Neutrophil (primary cell): ENCODE data around the gene PALS1.

Experiments used
- H3K27ac ChIP-seq: fragments of 200-600 bp; sonication (generic); 2 replicates; pipeline ENCODE4 v1.5.1; 2016; ENCODE audit warnings: mild to moderate bottlenecking, moderate library complexity
- H3K27me3 ChIP-seq: fragments of 200-600 bp; sonication (generic); 2 replicates; pipeline ENCODE4 v1.6.0; 2016; ENCODE audit warnings: mild to moderate bottlenecking
- H3K36me3 ChIP-seq: fragments of 200-600 bp; sonication (generic); 2 replicates; pipeline ENCODE4 v1.5.1; 2017
- H3K4me1 ChIP-seq, 2 experiments: fragments of 200-600 bp in 1 of 2; sonication (generic) in 1 of 2; 1 replicate in 1 of 2; 2 replicates in 1 of 2; pipeline versions ENCODE4 v1.5.1 to v1.6.1; 2013 to 2016; ENCODE audit warnings: low read depth in 1 of 2, low read length in 1 of 2, mild to moderate bottlenecking in 1 of 2, moderate library complexity in 1 of 2; ENCODE audit not compliant: control insufficient read depth in 1 of 2, insufficient read depth in 1 of 2
- H3K4me3 ChIP-seq, 2 experiments: fragments of 200-600 bp in 1 of 2; sonication (generic) in 1 of 2; 1 replicate in 1 of 2; 2 replicates in 1 of 2; pipeline ENCODE4 v1.5.1; 2013 to 2016; ENCODE audit warnings: low read depth in 1 of 2, low read length in 1 of 2, mild to moderate bottlenecking in 1 of 2, moderate library complexity in 1 of 2
- H3K9me3 ChIP-seq: fragments of 200-600 bp; sonication (generic); 2 replicates; pipeline ENCODE4 v1.5.1; 2016
- TF ChIP-seq, protein P1 (sequence below): fragments of 200-600 bp; sonication (generic); IDR thresholded peaks from 2 replicates; pipeline ENCODE4 v1.5.1; 2016; ENCODE audit warnings: antibody characterized with exemption

Gene PALS1

GRCh38 chr14:67253076-67253635 lies 11.9 kb downstream of the PALS1 start:
- Histone ChIP-seq H3K27me3 (no peaks in the 10 kb centered on the region), H3K36me3 (no peaks in the 10 kb centered on the region), H3K4me1 (no peaks in the 10 kb centered on the region), H3K9me3 (no peaks in the 10 kb centered on the region), H3K4me3 (no peak overlapping the region), H3K27ac (no peak overlapping the region)
- TF ChIP-seq, protein P1, sequence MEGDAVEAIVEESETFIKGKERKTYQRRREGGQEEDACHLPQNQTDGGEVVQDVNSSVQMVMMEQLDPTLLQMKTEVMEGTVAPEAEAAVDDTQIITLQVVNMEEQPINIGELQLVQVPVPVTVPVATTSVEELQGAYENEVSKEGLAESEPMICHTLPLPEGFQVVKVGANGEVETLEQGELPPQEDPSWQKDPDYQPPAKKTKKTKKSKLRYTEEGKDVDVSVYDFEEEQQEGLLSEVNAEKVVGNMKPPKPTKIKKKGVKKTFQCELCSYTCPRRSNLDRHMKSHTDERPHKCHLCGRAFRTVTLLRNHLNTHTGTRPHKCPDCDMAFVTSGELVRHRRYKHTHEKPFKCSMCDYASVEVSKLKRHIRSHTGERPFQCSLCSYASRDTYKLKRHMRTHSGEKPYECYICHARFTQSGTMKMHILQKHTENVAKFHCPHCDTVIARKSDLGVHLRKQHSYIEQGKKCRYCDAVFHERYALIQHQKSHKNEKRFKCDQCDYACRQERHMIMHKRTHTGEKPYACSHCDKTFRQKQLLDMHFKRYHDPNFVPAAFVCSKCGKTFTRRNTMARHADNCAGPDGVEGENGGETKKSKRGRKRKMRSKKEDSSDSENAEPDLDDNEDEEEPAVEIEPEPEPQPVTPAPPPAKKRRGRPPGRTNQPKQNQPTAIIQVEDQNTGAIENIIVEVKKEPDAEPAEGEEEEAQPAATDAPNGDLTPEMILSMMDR, result no peak

- H3K4me3 ChIP-seq, result no peak overlapping the region
- H3K9me3 ChIP-seq, result no peaks in the 10 kb centered on the region
- no peaks in the 10 kb centered on the region for H3K27me3 ChIP-seq
- TF ChIP-seq, protein P1, result no peak
- H3K4me1 ChIP-seq, result no peaks in the 10 kb centered on the region
- H3K27ac ChIP-seq, result no peak overlapping the region
- H3K36me3 ChIP-seq, result no peaks in the 10 kb centered on the region
These were observed 16.7 kb downstream of the PALS1 start for GRCh38 chr14:67257906-67258305.

DNA sequence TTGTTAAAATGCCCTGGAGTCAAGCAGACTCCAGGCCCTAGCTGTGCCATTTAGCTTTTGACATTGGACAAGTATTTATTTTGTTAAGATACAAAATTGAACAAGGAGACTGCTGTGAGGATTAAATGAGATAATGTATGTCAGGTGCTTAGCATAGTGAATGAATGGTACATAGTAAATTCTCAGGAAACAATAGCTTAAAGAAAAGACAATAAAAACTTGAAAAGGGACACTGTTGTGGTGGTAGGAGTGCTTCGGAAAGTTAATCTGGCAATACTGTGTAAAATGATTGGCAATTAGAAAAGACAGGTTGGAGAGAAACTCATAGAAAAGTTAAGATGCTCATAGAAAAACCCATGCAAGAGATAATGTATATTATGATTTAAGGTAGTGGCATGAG lies 19.7 kb downstream of the PALS1 start:
- Histone ChIP-seq H3K9me3 (no peaks in the 10 kb centered on the region), H3K4me1 (no peaks in the 10 kb centered on the region), H3K4me3 (no peak overlapping the region), H3K36me3 (no peaks in the 10 kb centered on the region), H3K27ac (no peak overlapping the region), H3K27me3 (no peaks in the 10 kb centered on the region)
- TF ChIP-seq, protein P1, result no peak

- Histone ChIP-seq H3K9me3 (no peaks in the 10 kb centered on the region), H3K4me3 (no peak overlapping the region), H3K27me3 (no peaks in the 10 kb centered on the region), H3K36me3 (no peaks in the 10 kb centered on the region), H3K27ac (no peak overlapping the region), H3K4me1 (peaks cover 0 to 6% of the 10 kb centered on the region in 2 experiments)
- TF ChIP-seq, protein P1, result no peak
These were observed 22.4 kb downstream of the PALS1 start for GRCh38 chr14:67263499-67264149.

GRCh38 chr14:67265131-67265530 lies 23.9 kb downstream of the PALS1 start:
- Histone ChIP-seq H3K36me3 (no peaks in the 10 kb centered on the region), H3K27me3 (no peaks in the 10 kb centered on the region), H3K9me3 (no peaks in the 10 kb centered on the region), H3K4me1 (peaks cover 0 to 6% of the 10 kb centered on the region in 2 experiments), H3K4me3 (no peak overlapping the region), H3K27ac (no peak overlapping the region)
- TF ChIP-seq, protein P1, result no peak
